VCaP (cell line): ENCODE measurements around the gene MICU2.

ENCODE experiments used
- H3K27ac ChIP-seq: fragments of 450-650 bp; 2 replicates; pipeline ENCODE4 v1.5.1; 2017
- TF ChIP-seq, protein P1 (sequence below): fragments of 450-650 bp; conservative IDR thresholded peaks from 2 replicates; pipeline ENCODE4 v1.5.1; 2017; ENCODE audit warnings: mild to moderate bottlenecking, moderate library complexity

Gene MICU2

GRCh38 chr13:21534760-21535159 lies 69.2 kb downstream of the MICU2 start:
- TF ChIP-seq, protein P1, sequence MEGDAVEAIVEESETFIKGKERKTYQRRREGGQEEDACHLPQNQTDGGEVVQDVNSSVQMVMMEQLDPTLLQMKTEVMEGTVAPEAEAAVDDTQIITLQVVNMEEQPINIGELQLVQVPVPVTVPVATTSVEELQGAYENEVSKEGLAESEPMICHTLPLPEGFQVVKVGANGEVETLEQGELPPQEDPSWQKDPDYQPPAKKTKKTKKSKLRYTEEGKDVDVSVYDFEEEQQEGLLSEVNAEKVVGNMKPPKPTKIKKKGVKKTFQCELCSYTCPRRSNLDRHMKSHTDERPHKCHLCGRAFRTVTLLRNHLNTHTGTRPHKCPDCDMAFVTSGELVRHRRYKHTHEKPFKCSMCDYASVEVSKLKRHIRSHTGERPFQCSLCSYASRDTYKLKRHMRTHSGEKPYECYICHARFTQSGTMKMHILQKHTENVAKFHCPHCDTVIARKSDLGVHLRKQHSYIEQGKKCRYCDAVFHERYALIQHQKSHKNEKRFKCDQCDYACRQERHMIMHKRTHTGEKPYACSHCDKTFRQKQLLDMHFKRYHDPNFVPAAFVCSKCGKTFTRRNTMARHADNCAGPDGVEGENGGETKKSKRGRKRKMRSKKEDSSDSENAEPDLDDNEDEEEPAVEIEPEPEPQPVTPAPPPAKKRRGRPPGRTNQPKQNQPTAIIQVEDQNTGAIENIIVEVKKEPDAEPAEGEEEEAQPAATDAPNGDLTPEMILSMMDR, result no peak
- H3K27ac ChIP-seq, result peak overlapping the region; percentile 92; the same call in 1 of the 2 replicates

- H3K27ac ChIP-seq, result peak overlapping the region; percentile 92
- TF ChIP-seq, protein P1, result no peak
Measured at GRCh38 chr13:21531455-21531854, 72.5 kb downstream of the MICU2 start.

DNA sequence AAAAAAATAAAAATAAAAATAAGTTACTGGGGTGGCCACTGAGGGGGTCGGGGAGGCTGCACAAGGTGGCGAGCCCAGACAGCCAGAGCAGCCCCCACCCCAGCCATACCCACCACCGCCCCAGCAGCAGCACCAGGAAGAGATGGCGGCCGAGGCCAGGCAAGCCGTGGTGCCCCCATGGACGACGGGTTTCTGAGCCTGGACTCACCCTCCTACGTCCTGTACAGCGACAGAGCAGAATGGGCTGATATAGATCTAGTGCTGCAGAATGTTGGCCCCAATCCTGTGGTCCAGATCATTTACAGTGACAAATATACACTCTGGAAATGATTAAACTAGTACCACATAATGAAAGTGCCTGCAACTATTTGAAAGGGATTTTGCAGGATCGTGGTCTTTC lies 73.3 kb downstream of the MICU2 start:
- TF ChIP-seq, protein P1, result no peak
- peak overlapping the region; percentile 92 for H3K27ac ChIP-seq

- TF ChIP-seq, protein P1, result no peak
- peak overlapping the region; percentile 92 for H3K27ac ChIP-seq
Measured at GRCh38 chr13:21529146-21529893, 74.7 kb downstream of the MICU2 start.

- peak overlapping the region; percentile 92 for H3K27ac ChIP-seq
- TF ChIP-seq, protein P1, result no peak
Measured at GRCh38 chr13:21528616-21529015, 75.4 kb downstream of the MICU2 start.

GRCh38 chr13:21526707-21527540 lies 77.0 kb downstream of the MICU2 start:
- TF ChIP-seq, protein P1, result no peak

GRCh38 chr13:21522847-21523246 lies 81.1 kb downstream of the MICU2 start:
- H3K27ac ChIP-seq, result no peak overlapping the region; the same call in 1 of the 2 replicates
- TF ChIP-seq, protein P1, result no peak

More at GRCh38 chr13:21526707-21527540, 77.0 kb downstream of the MICU2 start:
- peak overlapping the region; percentile 92 for H3K27ac ChIP-seq
